KMS-11 (cell line): Measurements from ENCODE around the gene RNF141.
A peak's percentile ranks its signal among the peaks of the same experiment; 100 is the strongest.

Experiments
- H2AFZ ChIP-seq: fragments of 200-600 bp; sonication (generic); 2 replicates; pipeline ENCODE4 v1.6.1; 2016; ENCODE audit warnings: antibody characterized with exemption, mixed run types, low read depth
- H3K27ac ChIP-seq: fragments of 200-600 bp; sonication (generic); 2 replicates; pipeline ENCODE4 v1.6.1; 2016; ENCODE audit warnings: mild to moderate bottlenecking, mixed run types
- H3K27me3 ChIP-seq: fragments of 200-600 bp; sonication (generic); 2 replicates; pipeline ENCODE4 v1.6.1; 2017; ENCODE audit warnings: mild to moderate bottlenecking, low read depth, mixed run types, moderate library complexity; ENCODE audit not compliant: insufficient read depth
- H3K36me3 ChIP-seq: fragments of 200-600 bp; sonication (generic); 2 replicates; pipeline ENCODE4 v1.6.1; 2017; ENCODE audit warnings: mild to moderate bottlenecking, mixed run types; ENCODE audit not compliant: insufficient read depth
- H3K4me1 ChIP-seq: fragments of 200-600 bp; sonication (generic); 2 replicates; pipeline ENCODE4 v1.6.1; 2016; ENCODE audit warnings: mild to moderate bottlenecking, low read depth, mixed run types; ENCODE audit not compliant: poor library complexity, severe bottlenecking
- H3K4me2 ChIP-seq: fragments of 200-600 bp; sonication (generic); 2 replicates; pipeline ENCODE4 v1.7.0; 2016; ENCODE audit warnings: mild to moderate bottlenecking, mixed run types
- H3K4me3 ChIP-seq: fragments of 200-600 bp; sonication (generic); IDR thresholded peaks from 2 replicates; pipeline ENCODE4 v1.6.1; 2017; ENCODE audit warnings: low read depth, low read length, mixed read lengths; ENCODE audit not compliant: insufficient read depth
- H3K79me2 ChIP-seq: fragments of 200-600 bp; sonication (generic); 2 replicates; pipeline ENCODE4 v1.6.1; 2016; ENCODE audit warnings: low read depth, mixed run types; ENCODE audit not compliant: insufficient read depth
- H3K9ac ChIP-seq: fragments of 200-600 bp; sonication (generic); 2 replicates; pipeline ENCODE4 v1.6.1; 2016; ENCODE audit warnings: mild to moderate bottlenecking, mixed run types
- H4K20me1 ChIP-seq: fragments of 200-600 bp; sonication (generic); 2 replicates; pipeline ENCODE4 v1.6.1; 2016; ENCODE audit warnings: mild to moderate bottlenecking, mixed run types; ENCODE audit not compliant: insufficient read depth
- TF ChIP-seq, protein P1 (sequence below): fragments of 200-600 bp; sonication (generic); conservative IDR thresholded peaks from 2 replicates; pipeline ENCODE4 v1.6.1; 2017; ENCODE audit warnings: low read depth, mild to moderate bottlenecking, antibody characterized with exemption, low read length, moderate library complexity, mixed read lengths

The RNF141 gene

DNA sequence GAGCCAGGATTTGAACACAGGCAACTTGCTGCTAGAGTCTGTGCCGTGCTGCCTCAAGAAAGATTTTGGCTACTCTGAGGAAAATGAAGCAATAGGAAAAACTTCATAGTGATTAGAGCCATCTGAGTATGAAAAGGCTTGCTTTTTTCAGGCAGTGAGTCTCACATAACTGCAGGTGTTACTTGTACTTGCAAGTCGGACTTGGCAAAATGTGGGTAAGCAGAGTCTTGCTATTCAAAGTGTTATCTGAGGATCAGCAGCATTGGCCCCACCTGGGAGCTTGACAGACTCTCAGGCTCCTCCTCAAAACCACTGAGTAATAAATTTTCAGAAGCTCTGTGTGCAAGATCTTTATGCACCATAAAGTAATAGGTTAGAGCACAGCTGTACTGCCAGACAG, 18.1 kb downstream of the RNF141 start:
- TF ChIP-seq, protein P1, sequence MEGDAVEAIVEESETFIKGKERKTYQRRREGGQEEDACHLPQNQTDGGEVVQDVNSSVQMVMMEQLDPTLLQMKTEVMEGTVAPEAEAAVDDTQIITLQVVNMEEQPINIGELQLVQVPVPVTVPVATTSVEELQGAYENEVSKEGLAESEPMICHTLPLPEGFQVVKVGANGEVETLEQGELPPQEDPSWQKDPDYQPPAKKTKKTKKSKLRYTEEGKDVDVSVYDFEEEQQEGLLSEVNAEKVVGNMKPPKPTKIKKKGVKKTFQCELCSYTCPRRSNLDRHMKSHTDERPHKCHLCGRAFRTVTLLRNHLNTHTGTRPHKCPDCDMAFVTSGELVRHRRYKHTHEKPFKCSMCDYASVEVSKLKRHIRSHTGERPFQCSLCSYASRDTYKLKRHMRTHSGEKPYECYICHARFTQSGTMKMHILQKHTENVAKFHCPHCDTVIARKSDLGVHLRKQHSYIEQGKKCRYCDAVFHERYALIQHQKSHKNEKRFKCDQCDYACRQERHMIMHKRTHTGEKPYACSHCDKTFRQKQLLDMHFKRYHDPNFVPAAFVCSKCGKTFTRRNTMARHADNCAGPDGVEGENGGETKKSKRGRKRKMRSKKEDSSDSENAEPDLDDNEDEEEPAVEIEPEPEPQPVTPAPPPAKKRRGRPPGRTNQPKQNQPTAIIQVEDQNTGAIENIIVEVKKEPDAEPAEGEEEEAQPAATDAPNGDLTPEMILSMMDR: no peak
- peaks cover 27% of the 10 kb centered on the region for H3K4me1 ChIP-seq
- H2AFZ ChIP-seq: no peak overlapping the region
- H3K4me2 ChIP-seq: peak overlapping the region; percentile 40
- H3K27me3 ChIP-seq: no peaks in the 10 kb centered on the region
- H3K9ac ChIP-seq: no peak overlapping the region
- peak overlapping the region; percentile 46; the same call in 1 of the 2 replicates for H3K27ac ChIP-seq
- no peak overlapping the region for H3K4me3 ChIP-seq
- no peaks in the 10 kb centered on the region for H3K79me2 ChIP-seq
- H3K36me3 ChIP-seq: no peaks in the 10 kb centered on the region
- no peaks in the 10 kb centered on the region for H4K20me1 ChIP-seq

DNA sequence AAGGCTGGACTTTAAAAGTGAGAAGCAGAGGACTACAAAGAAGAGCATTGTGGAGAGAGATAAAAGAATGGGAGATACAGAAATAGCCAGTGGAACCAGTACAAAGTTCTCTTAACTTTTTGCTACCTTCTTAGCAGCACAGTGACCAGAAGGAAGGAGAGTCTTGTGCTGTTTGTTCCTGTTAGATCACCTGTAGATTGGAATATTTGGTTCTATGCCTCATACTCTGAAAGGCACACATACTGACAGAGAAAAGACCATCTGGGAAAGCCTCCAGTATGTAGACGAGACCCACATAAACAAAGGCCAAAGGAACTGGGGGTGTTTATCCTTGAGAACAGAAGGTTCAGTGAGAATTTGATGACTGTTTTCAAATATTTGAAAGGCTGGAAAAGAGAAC, 18.7 kb downstream of the RNF141 start:
- H3K4me3 ChIP-seq: no peak overlapping the region
- no peak overlapping the region for H2AFZ ChIP-seq
- no peaks in the 10 kb centered on the region for H3K27me3 ChIP-seq
- H4K20me1 ChIP-seq: no peaks in the 10 kb centered on the region
- no peak overlapping the region for H3K9ac ChIP-seq
- peak overlapping the region; percentile 46; the same call in 1 of the 2 replicates for H3K27ac ChIP-seq
- H3K36me3 ChIP-seq: no peaks in the 10 kb centered on the region
- H3K79me2 ChIP-seq: no peaks in the 10 kb centered on the region
- TF ChIP-seq, protein P1: no peak
- peak overlapping the region; percentile 40; the same call in 1 of the 2 replicates for H3K4me2 ChIP-seq
- H3K4me1 ChIP-seq: peaks cover 27% of the 10 kb centered on the region

DNA sequence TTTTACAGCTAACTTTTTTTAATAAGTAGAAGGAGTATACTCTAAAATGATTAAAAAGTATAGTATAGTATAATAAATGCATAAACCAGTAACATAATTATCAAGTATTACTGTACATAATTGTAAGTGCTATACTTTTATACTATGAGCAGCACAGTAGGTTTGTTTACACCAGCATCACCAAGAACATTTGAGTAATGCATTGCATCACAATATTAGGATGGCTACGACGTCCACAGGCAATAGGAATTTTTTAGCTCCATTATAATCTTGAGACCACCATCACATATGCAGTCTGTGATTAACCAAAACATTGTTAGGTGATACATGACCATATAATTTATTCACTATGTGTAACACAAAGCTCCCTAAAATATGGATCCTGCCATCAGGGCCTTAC, 20.4 kb downstream of the RNF141 start:
- Histone ChIP-seq H2AFZ (no peak overlapping the region), H3K27ac (no peak overlapping the region), H3K4me2 (no peak overlapping the region), H4K20me1 (no peaks in the 10 kb centered on the region), H3K4me3 (no peak overlapping the region), H3K27me3 (no peaks in the 10 kb centered on the region), H3K36me3 (no peaks in the 10 kb centered on the region), H3K4me1 (peaks cover 27% of the 10 kb centered on the region), H3K79me2 (no peaks in the 10 kb centered on the region), H3K9ac (no peak overlapping the region)
- TF ChIP-seq, protein P1: no peak

DNA sequence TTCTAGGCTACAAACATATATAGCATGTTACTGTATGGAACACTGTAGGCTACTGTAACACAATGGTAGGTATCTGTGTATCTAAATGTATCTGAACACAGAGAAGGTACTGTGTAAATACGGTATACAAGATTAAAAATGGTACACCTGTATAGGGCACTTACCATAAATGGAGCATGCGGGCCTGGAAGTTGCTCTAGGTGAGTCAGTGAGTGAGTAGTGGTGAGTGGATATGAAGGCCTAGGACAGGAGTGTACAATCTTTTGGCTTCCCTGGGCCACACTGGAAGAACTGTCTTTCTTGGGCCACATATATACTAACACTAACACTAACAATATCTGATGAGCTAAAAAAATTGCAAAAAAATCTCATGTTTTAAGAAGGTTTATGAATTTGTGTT, 21.4 kb downstream of the RNF141 start:
- no peak overlapping the region for H3K9ac ChIP-seq
- no peaks in the 10 kb centered on the region for H4K20me1 ChIP-seq
- H3K4me1 ChIP-seq: peaks cover 27% of the 10 kb centered on the region
- H3K36me3 ChIP-seq: no peaks in the 10 kb centered on the region
- H3K79me2 ChIP-seq: no peaks in the 10 kb centered on the region
- TF ChIP-seq, protein P1: no peak
- H3K27ac ChIP-seq: no peak overlapping the region
- H3K4me2 ChIP-seq: no peak overlapping the region
- H3K4me3 ChIP-seq: no peak overlapping the region
- H3K27me3 ChIP-seq: no peaks in the 10 kb centered on the region
- no peak overlapping the region for H2AFZ ChIP-seq

DNA sequence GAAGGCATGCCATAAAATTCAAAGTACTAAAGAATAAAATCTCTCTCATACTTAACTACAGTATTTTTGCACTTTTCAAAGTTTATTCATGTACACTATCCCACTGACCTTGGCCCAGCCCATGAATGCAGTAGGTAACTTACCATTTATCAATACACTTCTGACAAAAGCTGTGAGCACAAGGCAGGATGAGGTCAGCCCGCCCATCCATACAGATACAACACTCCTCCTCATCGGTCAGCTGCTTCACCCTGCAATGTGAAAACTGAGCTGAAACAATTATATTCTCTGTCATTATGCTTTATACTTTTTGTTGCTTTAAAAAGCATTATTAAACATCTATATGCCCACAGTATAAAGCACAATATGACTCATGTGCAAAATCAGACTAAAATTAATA, 22.1 kb downstream of the RNF141 start:
- Histone ChIP-seq H3K27me3 (no peaks in the 10 kb centered on the region), H3K9ac (no peak overlapping the region), H3K4me1 (peaks cover 29% of the 10 kb centered on the region), H2AFZ (no peak overlapping the region), H3K79me2 (no peaks in the 10 kb centered on the region), H4K20me1 (no peaks in the 10 kb centered on the region), H3K4me3 (no peak overlapping the region), H3K36me3 (no peaks in the 10 kb centered on the region), H3K4me2 (no peak overlapping the region), H3K27ac (no peak overlapping the region)
- TF ChIP-seq, protein P1: no peak
